ENCODE measurements around the gene ERCC6.

DNA sequence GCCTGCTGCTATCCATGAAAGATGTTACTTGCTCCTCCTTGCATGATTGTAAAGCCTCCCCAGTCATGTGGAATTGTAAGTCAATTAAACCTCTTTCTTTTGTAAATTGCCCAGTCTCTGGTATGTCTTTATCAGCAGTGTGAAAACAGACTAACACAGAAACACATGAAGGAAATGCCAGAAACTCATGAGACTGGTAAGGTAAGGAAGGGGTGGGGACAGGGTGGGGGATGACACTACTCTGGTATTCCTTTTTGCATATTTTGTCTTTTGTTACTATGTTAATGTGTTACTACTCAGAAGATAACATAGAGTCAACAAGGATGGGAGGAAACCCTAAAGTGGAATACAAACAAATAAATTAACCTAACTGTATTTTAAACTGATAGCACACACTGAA is 73.2 kb downstream of the ERCC6 start:
- TF ChIP-seq, protein P1, sequence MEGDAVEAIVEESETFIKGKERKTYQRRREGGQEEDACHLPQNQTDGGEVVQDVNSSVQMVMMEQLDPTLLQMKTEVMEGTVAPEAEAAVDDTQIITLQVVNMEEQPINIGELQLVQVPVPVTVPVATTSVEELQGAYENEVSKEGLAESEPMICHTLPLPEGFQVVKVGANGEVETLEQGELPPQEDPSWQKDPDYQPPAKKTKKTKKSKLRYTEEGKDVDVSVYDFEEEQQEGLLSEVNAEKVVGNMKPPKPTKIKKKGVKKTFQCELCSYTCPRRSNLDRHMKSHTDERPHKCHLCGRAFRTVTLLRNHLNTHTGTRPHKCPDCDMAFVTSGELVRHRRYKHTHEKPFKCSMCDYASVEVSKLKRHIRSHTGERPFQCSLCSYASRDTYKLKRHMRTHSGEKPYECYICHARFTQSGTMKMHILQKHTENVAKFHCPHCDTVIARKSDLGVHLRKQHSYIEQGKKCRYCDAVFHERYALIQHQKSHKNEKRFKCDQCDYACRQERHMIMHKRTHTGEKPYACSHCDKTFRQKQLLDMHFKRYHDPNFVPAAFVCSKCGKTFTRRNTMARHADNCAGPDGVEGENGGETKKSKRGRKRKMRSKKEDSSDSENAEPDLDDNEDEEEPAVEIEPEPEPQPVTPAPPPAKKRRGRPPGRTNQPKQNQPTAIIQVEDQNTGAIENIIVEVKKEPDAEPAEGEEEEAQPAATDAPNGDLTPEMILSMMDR (conservative IDR thresholded peaks at IDR 0.05; ENCODE audit: low read length): no peak
- TF ChIP-seq EZH2phosphoT487 (IDR thresholded peaks at IDR 0.05; ENCODE audit: borderline replicate concordance): no peak
